SK-N-SH (cell line): Measurements from ENCODE around the gene UCP2. TPM values are rescaled to one million over a fixed set of nuclear protein-coding genes. Genes with fewer than 3 reads are reported as not detected.

ENCODE experiments used
- CTCF ChIA-PET: fragments of 300-600, 350-600 bp; formaldehyde crosslinking; extraction: SDS; loops from one replicate; lab custom pipeline; 2021; lab: Yijun Ruan, JAX
- POLR2A ChIA-PET: fragments of 350-600 bp; sonication (Branson Sonifier 250); formaldehyde crosslinking; extraction: SDS; loops from one replicate; lab custom pipeline; 2020; ENCODE audit warnings: antibody characterized with exemption, inconsistent platforms; lab: Yijun Ruan, JAX
- DNase-seq: peaks from one replicate; pipeline ENCODE4 v3.0.0; 2012
- H2AFZ ChIP-seq: fragments of 200-600 bp; sonication (generic); 2 replicates; pipeline ENCODE4 v1.8.1; 2016; ENCODE audit warnings: antibody characterized with exemption, mild to moderate bottlenecking, low read depth
- H3F3A ChIP-seq: fragments of 200-600 bp; sonication (generic); replicated peaks from 2 replicates; pipeline ENCODE3; 2016; ENCODE audit warnings: antibody characterized with exemption, mild to moderate bottlenecking; ENCODE audit not compliant: insufficient read depth
- H3K27ac ChIP-seq, 2 experiments: fragments of 200-500 bp in 1 of 2; fragments of 200-600 bp in 1 of 2; sonication (Bioruptor generic) in 1 of 2; sonication (generic), shearing (Covaris generic) in 1 of 2; 2 replicates each; pipeline versions ENCODE4 v1.5.1 to v1.6.1; 2014 to 2016; ENCODE audit warnings: low read depth in 2 of 2, inconsistent platforms in 1 of 2, low read length in 1 of 2, mild to moderate bottlenecking in 1 of 2, mixed read lengths in 1 of 2
- H3K27me3 ChIP-seq: fragments of 200-600 bp; sonication (generic), shearing (Covaris generic); 2 replicates; pipeline ENCODE4 v1.6.1; 2016; ENCODE audit warnings: mixed run types; ENCODE audit not compliant: insufficient read depth
- H3K36me3 ChIP-seq, 2 experiments: fragments of 200-500 bp in 1 of 2; fragments of 200-600 bp in 1 of 2; sonication (Bioruptor generic) in 1 of 2; sonication (generic) in 1 of 2; replicated peaks in 1 of 2; 2 replicates each; pipeline versions ENCODE3 to v1.5.1; 2014 to 2016; ENCODE audit warnings: low read length in 1 of 2, mild to moderate bottlenecking in 1 of 2; ENCODE audit not compliant: insufficient read depth in 2 of 2, control insufficient read depth in 1 of 2
- H3K4me1 ChIP-seq, 2 experiments: fragments of 200-500 bp in 1 of 2; fragments of 200-600 bp in 1 of 2; sonication (Bioruptor generic) in 1 of 2; sonication (generic), shearing (Covaris generic) in 1 of 2; 2 replicates each; pipeline versions ENCODE4 v1.5.1 to v1.6.1; 2014 to 2016; ENCODE audit warnings: low read depth in 1 of 2, low read length in 1 of 2, mixed run types in 1 of 2; ENCODE audit not compliant: insufficient read depth in 2 of 2, control insufficient read depth in 1 of 2
- H3K4me2 ChIP-seq: fragments of 200-600 bp; sonication (generic), shearing (Covaris generic); 2 replicates; pipeline ENCODE4 v1.6.1; 2017; ENCODE audit warnings: mixed run types
- H3K4me3 ChIP-seq, 2 experiments: fragments of 200-500 bp in 1 of 2; fragments of 200-600 bp in 1 of 2; sonication (Bioruptor generic) in 1 of 2; sonication (generic), shearing (Covaris generic) in 1 of 2; 2 replicates each; pipeline versions ENCODE4 v1.5.1 to v1.8.1; 2014 to 2016; ENCODE audit warnings: low read depth in 2 of 2, inconsistent platforms in 1 of 2, low read length in 1 of 2, mild to moderate bottlenecking in 1 of 2, mixed read lengths in 1 of 2, moderate library complexity in 1 of 2
- H3K79me2 ChIP-seq: fragments of 200-600 bp; sonication (generic); 2 replicates; pipeline ENCODE4 v1.8.1; 2017; ENCODE audit warnings: mild to moderate bottlenecking; ENCODE audit not compliant: insufficient read depth
- H3K9ac ChIP-seq: fragments of 200-600 bp; sonication (generic); 2 replicates; pipeline ENCODE4 v1.6.1; 2017; ENCODE audit warnings: mixed run types
- H3K9me2 ChIP-seq: fragments of 200-600 bp; sonication (generic); 2 replicates; pipeline ENCODE4 v1.6.1; 2017; ENCODE audit warnings: mixed run types
- H3K9me3 ChIP-seq: fragments of 200-600 bp; sonication (generic); 2 replicates; pipeline ENCODE4 v1.6.1; 2017; ENCODE audit warnings: mixed run types, mild to moderate bottlenecking, moderate library complexity
- H4K20me1 ChIP-seq: fragments of 200-600 bp; sonication (generic); 2 replicates; pipeline ENCODE4 v1.6.1; 2017; ENCODE audit warnings: mild to moderate bottlenecking, mixed run types; ENCODE audit not compliant: insufficient read depth
- CTCF ChIP-seq: fragments of 200-600 bp; sonication (generic); IDR thresholded peaks from 2 replicates; pipeline ENCODE4 v1.6.1; 2017; ENCODE audit warnings: antibody characterized with exemption, mild to moderate bottlenecking, moderate library complexity
- EP300 ChIP-seq, 2 experiments: IDR thresholded peaks; 2 replicates each; pipeline versions ENCODE4 v1.4.0 to v1.6.1; 2012; ENCODE audit warnings: borderline replicate concordance in 1 of 2, low read depth in 1 of 2, low read length in 1 of 2
- FOSL2 ChIP-seq: IDR thresholded peaks from 2 replicates; pipeline ENCODE4 v1.4.0; 2012; ENCODE audit warnings: low read depth, mild to moderate bottlenecking, moderate library complexity, borderline replicate concordance
- FOXM1 ChIP-seq: IDR thresholded peaks from 2 replicates; pipeline ENCODE4 v1.4.0; 2012; ENCODE audit warnings: low read depth, mild to moderate bottlenecking
- GABPA ChIP-seq: IDR thresholded peaks from 2 replicates; pipeline ENCODE4 v1.4.0; 2012; ENCODE audit warnings: low read depth, mild to moderate bottlenecking
- JUND ChIP-seq: IDR thresholded peaks from 2 replicates; pipeline ENCODE4 v1.4.0; 2012
- MEF2A ChIP-seq: IDR thresholded peaks from 2 replicates; pipeline ENCODE4 v1.4.0; 2012; ENCODE audit warnings: low read depth, borderline replicate concordance
- NFIC ChIP-seq: IDR thresholded peaks from 2 replicates; pipeline ENCODE4 v1.4.0; 2012; ENCODE audit warnings: borderline replicate concordance
- NRF1 ChIP-seq: IDR thresholded peaks from 2 replicates; pipeline ENCODE4 v1.6.1; 2012; ENCODE audit warnings: low read depth, mild to moderate bottlenecking, low read length
- POLR2AphosphoS5 ChIP-seq: IDR thresholded peaks from 2 replicates; pipeline ENCODE4 v1.6.1; 2012; ENCODE audit warnings: low read depth, low read length
- RCOR1 ChIP-seq: fragments of 150-350 bp; IDR thresholded peaks from 2 replicates; pipeline ENCODE4 v1.6.1; 2017; ENCODE audit warnings: antibody characterized with exemption, low read length
- REST ChIP-seq: IDR thresholded peaks from 2 replicates; pipeline ENCODE4 v1.6.1; 2012; ENCODE audit warnings: mild to moderate bottlenecking, low read depth, low read length, moderate library complexity
- RFX5 ChIP-seq: IDR thresholded peaks from 2 replicates; pipeline ENCODE4 v1.6.1; 2012; ENCODE audit warnings: mild to moderate bottlenecking, improper control_type of control experiment, low read length
- TAF1 ChIP-seq: IDR thresholded peaks from 2 replicates; pipeline ENCODE4 v1.6.1; 2012; ENCODE audit warnings: low read depth, mild to moderate bottlenecking, low read length, moderate library complexity, borderline replicate concordance
- TEAD4 ChIP-seq: IDR thresholded peaks from 2 replicates; pipeline ENCODE4 v1.4.0; 2012; ENCODE audit warnings: mild to moderate bottlenecking, borderline replicate concordance; ENCODE audit not compliant: insufficient read depth
- YY1 ChIP-seq: IDR thresholded peaks from 2 replicates; pipeline ENCODE4 v1.4.0; 2012; ENCODE audit warnings: low read depth, mild to moderate bottlenecking
- ZBTB33 ChIP-seq: IDR thresholded peaks from 2 replicates; pipeline ENCODE4 v1.4.0; 2012; ENCODE audit warnings: low read depth, borderline replicate concordance
- WGBS: methylation state at CpG from one replicate; pipeline ENCODE4 v1.1.6; 2017; ENCODE audit warnings: low lambda C conversion rate; 5-methylcytosine and 5-hydroxymethylcytosine counted together
- polyA plus RNA-seq, 3 experiments: library from polyadenylated mRNA; depleted of rRNA; stranded (reverse); fragments of >200 nt; gene quantifications; 2 replicates each; pipeline ENCODE4 v1.2.3, GENCODE V29; 2012
- TF ChIP-seq, protein P1 (sequence below): IDR thresholded peaks from 2 replicates; pipeline ENCODE4 v1.4.0; 2012; ENCODE audit warnings: low read depth, borderline replicate concordance

UCP2 gene
- polyA plus RNA-seq, 1 of the 3 experiments (the other 2 are of a cell fraction), result 36.0 TPM

DNA sequence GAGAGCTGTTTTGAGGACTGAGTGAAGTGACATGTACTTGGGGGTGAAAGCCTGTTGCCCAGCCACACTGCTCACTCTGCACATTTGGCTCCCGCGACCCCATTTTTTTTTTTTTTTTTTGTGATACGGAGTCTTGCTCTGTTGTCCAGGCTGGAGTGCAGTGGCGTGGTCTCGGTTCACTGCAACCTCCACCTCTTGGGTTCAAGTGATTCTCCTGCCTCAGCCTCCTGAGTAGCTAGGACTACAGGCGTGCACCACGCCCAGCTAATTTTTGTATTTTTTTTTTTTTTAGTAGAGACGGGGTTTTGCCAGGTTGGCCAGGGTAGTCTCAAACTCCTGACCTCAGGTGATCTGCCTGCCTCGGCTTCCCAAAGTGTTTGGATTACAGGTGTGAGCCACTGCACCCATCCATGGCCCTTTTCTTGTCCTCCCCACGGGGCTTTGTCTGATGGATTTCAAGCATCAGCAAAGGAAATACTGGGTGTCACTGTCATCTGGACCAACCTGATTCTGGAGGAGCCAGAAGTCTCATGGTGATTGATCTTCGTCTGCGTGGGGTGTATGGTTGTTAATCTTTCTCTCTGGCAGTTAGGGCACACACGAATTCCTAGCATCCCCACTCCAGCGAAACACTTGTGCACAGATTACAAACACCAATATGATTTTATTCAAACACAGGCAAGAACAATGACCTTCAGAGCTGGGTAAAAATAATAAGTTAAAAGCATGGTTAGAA is 29.6 kb upstream of the UCP2 start:
- Histone ChIP-seq H3F3A (no peaks in the 10 kb centered on the region), H3K27me3 (no peaks in the 10 kb centered on the region), H2AFZ (no peak overlapping the region), H3K9me2 (no peaks in the 10 kb centered on the region), H3K9me3 (no peaks in the 10 kb centered on the region), H3K9ac (no peak overlapping the region), H3K79me2 (no peaks in the 10 kb centered on the region), H4K20me1 (no peaks in the 10 kb centered on the region), H3K36me3 (peaks cover 0 to 33% of the 10 kb centered on the region in 2 experiments), H3K4me3 (no peak overlapping the region), H3K4me1 (peaks cover 0 to 2% of the 10 kb centered on the region in 2 experiments; a peak in 1 of 4 replicates), H3K4me2 (no peak overlapping the region), H3K27ac (no peak overlapping the region)
- DNase-seq, result no peak
- ChIA-PET POLR2A (no interaction called here), CTCF (no interaction called here)
- TF ChIP-seq RFX5, result no peak
- 97% methylated on average over 14 of the region's 14 CpGs for WGBS

DNA sequence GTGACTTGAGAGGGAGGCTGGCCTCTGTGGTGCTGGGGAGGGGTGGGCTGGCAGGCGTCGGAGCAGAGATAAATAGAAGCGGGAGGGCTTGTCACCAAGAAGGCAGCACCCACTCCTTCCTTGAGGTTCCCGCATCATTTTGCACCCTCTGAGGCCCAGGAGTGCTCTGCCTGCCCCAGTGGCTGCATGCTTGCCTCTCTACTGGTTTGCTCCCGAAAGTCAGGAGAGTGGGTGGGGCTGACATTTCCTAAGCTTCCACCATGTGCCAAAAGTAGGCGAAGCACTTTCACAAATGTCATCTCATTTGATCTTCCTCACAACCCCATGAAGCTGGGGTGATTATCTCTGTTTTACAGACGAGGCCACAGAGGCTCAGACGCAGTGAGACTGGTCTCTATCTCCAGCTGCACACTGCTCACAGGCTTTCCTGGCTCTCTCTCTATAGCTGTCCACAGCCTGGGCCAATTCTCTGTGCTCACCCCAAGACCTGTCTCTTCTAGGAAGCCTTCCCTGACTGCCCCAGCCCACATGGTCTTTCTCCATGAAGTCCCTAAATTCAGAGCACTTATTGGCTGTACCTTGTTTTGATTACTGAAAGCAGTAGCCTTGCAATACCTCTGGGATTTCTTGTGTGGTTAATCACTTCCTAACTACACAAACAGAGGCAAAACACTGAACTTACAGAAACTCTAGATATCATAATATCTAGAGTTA is 28.9 kb upstream of the UCP2 start:
- WGBS, result 98% methylated on average over 5 of the region's 8 CpGs
- Histone ChIP-seq H3K4me2 (no peak overlapping the region), H3K4me3 (no peak overlapping the region), H3K9me2 (no peaks in the 10 kb centered on the region), H3K27me3 (no peaks in the 10 kb centered on the region), H3F3A (no peaks in the 10 kb centered on the region), H3K9me3 (no peaks in the 10 kb centered on the region), H3K9ac (no peak overlapping the region), H3K36me3 (peaks cover 0 to 27% of the 10 kb centered on the region in 2 experiments), H3K4me1 (peaks cover 0 to 2% of the 10 kb centered on the region in 2 experiments; a peak in 1 of 4 replicates), H2AFZ (no peak overlapping the region), H4K20me1 (no peaks in the 10 kb centered on the region), H3K27ac (no peak overlapping the region), H3K79me2 (no peaks in the 10 kb centered on the region)
- DNase-seq, result no peak
- no peak for TF ChIP-seq CTCF
- TF ChIP-seq TEAD4, result no peak
- no peak for TF ChIP-seq MEF2A
- no peak for TF ChIP-seq NRF1
- TF ChIP-seq, protein P1, sequence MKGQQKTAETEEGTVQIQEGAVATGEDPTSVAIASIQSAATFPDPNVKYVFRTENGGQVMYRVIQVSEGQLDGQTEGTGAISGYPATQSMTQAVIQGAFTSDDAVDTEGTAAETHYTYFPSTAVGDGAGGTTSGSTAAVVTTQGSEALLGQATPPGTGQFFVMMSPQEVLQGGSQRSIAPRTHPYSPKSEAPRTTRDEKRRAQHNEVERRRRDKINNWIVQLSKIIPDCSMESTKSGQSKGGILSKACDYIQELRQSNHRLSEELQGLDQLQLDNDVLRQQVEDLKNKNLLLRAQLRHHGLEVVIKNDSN, result no peak
- TF ChIP-seq GABPA, result no peak
- no peak for TF ChIP-seq ZBTB33
- no peak for TF ChIP-seq FOXM1
- TF ChIP-seq NFIC, result no peak
- TF ChIP-seq TAF1, result no peak
- TF ChIP-seq REST, result no peak
- TF ChIP-seq FOSL2, result no peak
- TF ChIP-seq POLR2AphosphoS5, result no peak
- TF ChIP-seq RCOR1, result no peak
- TF ChIP-seq JUND, result no peak
- TF ChIP-seq YY1, result no peak
- no peak for TF ChIP-seq RFX5
- TF ChIP-seq EP300 (IDR thresholded peaks at IDR 0.05; ENCODE audit: borderline replicate concordance in 1 of 2, low read depth in 1 of 2, low read length in 1 of 2), result no peak
- POLR2A ChIA-PET, result no interaction called here
- CTCF ChIA-PET, result no interaction called here
